ENCODE results near the gene LRPAP1.
"Not testable (repeated sequence)": the region's sequence is repeated elsewhere in the genome, so short reads cannot be mapped to it uniquely, and the experiment has no call there.

The LRPAP1 gene

DNA sequence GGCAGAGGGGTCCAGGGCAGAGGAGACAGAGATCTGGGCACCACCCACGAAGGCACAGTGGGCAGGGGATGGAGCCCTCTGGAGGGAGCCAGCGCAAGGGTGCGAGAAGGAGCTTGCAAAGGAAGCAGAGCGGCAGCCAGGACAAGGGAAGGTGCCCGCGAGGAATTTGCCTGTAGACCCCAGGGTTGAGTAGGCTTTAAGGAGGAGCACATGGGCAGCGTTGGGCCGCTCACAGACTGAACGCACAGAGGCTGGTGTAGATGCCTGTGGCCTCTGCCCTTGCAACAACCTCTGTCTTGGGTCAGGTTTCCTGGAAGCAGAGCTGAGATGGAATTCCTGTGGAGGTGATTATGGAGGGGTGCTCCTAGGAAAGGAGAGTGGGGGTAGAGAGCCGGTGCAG lies 3.6 kb upstream of the LRPAP1 start:
- DNase-seq (ENCODE audit: low spot score); FAIRE-seq: not testable (repeated sequence)

DNA sequence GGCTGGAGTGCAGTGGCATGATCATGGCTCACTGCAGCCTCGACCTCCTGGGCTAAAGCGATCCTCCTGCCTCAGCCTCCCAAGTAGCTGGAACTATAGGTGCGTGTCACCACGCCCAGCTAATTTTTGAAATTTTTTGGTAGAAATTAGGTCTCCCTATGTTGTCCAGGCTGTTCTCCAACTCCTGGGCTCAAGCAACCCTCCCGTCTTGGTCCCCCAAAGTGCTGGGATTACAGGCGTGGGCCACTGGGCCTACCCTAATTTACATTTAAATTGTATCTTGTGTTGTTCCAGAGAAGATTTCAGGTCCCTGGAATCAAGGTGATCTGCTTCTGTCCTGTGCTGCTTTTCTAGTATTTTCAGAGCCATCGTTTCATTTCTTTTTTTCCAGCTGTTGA lies 1.2 kb upstream of the LRPAP1 start:
- DNase-seq (ENCODE audit: low spot score), result no peak
- FAIRE-seq, result no peak

DNA sequence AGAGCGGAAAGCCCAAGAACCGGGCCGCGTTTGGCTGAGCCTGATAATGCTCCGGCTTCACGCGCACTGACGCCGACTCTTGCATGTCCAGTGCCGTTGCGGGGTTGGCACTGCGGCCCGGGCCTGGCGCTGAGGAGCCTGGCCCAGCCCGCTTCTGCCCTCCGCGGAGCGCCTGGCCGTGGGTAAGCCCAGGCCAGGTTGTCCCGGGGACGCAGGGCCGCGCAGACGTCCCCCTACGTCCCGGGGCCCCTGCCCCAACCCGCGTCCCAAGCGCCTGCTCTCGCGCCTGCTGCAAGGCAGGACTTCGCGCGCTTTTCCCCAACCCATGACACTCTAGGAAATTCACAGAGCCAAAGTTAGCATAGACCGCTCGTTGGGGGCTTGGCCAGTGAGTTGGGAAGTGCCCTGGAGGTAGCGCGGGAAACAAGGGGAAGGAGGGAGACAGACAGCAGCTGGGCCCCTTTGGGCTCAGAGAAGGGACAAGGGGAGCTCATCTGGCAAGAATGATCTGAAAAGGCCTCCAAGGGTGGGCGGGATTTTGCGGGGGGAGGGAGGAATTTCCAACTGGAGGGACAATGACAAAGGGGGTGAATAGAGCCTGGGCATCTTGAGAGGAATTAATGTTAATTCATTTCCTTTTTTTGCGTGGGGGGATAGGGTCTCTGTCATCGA lies 665 bp upstream of the LRPAP1 start:
- no peak for FAIRE-seq

GRCh38 chr4:3531318-3531878 lies 824 bp downstream of the LRPAP1 start:
- FAIRE-seq (no peak), DNase-seq (ENCODE audit: low spot score) (no peak)

More for the DNA sequence above, 665 bp upstream of the LRPAP1 start:
- no peak for DNase-seq (ENCODE audit: low spot score)

DNA sequence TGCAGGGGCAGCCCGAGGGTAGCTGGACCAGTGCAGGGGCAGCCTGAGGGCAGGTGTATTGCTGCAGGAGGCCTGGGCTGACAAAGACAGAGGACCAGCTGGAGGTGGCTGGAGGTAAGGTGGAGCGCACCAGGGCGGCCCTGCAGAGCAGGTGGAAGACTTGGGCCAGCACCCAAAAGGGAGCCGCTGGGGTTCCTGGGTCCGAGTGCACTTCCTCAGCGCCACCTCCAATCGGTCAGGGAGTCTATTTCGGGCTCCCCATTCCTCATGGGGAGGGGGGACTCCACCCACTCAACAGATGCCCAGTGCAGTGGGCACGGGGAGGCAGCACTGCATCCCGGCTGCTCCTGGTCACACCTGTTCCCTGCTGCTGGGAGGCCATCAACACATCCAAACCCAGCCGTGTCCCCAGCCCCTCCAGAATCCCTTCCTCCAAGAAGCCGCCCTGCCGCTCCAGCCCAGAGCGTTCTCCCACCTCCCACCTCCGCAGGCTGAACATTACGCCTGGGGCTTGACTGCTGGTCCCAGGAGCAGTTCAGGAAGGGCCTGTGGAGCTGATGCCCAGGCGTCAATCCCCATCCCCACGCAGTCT lies 1.5 kb downstream of the LRPAP1 start:
- FAIRE-seq, result no peak

GRCh38 chr4:3530051-3530450 lies 2.2 kb downstream of the LRPAP1 start:
- FAIRE-seq, result no peak
- DNase-seq (ENCODE audit: low spot score), result no peak

More for the DNA sequence above, 1.5 kb downstream of the LRPAP1 start:
- DNase-seq (ENCODE audit: low spot score), result no peak

DNA sequence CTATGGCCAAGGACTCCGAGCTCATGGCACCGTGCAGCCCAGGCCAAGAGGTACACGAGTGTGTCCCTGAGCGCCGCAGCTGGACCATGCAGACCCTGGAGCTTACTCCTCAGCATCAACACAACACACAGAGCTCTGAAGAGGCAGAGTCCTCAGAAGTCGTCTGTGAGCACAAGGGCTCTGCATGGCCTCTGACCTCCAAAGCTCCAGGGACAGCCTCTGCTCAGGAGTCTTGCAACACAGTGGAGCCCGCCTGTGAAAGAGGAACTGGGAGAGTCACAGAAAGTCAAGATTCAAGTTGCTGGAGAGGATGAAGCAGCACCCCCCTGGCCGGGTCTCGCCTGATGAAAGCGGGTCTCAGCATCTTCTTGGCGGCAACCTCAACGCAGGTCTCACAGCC lies 2.9 kb downstream of the LRPAP1 start:
- FAIRE-seq, result no peak
- DNase-seq (ENCODE audit: low spot score), result no peak

DNA sequence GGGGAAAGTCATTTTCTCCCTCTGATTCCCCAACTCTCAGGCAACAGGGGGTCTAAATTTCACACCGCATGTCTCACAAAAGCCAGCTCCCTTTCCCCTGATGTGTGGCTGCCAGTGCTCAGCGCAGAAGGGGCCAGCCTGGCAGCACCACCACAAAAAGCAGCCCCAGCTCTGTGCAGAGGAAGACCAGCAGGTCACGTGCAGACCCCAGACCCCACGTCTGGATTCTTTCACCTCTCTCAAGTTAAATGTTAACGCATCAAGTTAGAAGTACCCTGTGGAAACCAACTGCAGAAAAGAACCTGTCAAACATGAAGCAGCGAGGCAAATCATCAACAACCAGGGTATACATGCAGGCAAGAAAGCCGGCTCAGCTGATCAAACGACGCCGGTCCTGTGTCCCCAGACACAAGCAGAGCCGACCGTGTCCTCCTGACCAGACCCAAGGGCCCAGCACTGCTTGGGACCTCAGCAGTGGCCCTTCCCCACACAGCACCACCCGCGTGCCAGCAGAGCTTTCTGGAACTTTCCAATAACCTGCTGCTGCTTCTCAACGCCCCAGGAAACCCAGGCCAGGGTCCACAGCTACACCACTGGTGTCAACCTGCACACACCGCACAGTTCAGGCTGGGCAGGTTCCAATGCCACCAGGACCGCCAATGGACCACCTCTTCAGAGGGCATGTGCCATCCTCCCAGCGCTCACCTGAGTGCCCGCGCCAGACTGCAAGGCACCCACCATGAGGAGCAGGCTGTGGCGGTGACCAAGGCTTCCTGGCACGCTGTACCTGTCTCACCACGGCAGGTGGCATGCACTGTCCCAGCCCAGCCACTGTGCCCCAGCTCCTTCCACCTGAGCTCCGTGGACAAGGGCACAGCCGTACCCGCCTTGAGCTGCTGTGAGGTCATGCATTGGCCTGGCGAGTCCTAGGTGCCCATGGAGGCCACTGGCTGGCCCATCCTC lies 4.0 kb downstream of the LRPAP1 start:
- DNase-seq (ENCODE audit: low spot score) (no peak), FAIRE-seq (no peak)

DNA sequence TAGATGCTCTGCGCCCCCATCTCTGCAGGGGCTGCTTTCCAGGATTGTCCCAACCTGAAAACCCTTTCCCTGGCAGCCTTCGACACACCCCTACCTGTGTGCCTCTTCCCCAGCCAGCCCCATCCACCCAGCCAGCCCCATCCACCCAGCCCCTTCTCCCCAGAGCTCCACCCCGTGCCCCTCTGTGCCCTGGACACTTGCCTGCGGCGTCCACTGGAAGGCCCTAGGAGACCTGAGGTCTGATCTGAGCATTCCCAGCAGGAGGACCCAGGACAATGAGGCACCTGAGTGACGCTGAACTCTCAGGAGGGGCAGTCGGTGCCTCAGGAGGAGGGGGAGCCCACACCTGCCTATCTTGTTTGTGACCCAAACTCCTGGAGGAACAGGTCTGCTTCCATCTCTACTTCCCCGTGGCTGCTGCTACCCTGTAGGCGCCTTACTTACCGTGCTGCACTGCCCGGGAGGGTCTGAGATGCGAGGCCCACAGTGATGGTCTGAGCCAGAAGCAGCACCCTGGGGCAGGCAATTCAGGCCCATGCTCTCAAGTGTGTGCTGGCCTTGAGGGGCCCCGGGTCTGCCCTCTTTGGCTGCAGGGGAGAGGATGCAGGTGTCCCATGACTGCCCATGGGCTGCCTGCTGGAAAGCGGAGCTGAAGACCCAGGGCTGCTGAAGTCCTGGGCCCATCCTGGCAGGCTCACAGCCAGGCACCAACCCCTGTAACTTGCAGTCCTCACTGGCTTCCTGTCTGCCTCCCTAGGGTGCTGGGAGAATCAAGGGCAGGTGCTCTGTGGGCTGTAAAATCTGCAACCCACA lies 4.9 kb downstream of the LRPAP1 start:
- no peak for DNase-seq (ENCODE audit: low spot score)
- no peak for FAIRE-seq

DNA sequence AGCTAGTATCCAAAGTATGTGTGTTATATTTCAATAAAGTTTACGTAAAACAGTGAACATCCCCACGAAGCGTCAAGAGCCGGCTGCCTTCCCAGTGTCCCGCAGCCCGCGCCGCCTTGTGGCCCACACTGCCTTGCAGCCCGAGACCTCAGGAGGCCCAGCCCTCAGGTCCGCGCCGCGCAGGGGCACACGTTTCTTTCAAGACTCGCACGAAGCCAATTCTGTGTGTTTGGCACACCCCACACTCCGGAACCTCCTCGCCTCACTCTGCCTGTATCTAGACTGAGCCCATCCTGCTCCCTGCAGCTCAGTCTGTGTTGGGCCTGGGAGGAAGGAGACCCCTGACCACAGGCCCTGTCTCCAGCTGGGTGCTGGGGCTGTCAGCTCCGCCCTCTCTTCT lies 5.8 kb downstream of the LRPAP1 start:
- DNase-seq (ENCODE audit: low spot score) (no peak), FAIRE-seq (no peak)

DNA sequence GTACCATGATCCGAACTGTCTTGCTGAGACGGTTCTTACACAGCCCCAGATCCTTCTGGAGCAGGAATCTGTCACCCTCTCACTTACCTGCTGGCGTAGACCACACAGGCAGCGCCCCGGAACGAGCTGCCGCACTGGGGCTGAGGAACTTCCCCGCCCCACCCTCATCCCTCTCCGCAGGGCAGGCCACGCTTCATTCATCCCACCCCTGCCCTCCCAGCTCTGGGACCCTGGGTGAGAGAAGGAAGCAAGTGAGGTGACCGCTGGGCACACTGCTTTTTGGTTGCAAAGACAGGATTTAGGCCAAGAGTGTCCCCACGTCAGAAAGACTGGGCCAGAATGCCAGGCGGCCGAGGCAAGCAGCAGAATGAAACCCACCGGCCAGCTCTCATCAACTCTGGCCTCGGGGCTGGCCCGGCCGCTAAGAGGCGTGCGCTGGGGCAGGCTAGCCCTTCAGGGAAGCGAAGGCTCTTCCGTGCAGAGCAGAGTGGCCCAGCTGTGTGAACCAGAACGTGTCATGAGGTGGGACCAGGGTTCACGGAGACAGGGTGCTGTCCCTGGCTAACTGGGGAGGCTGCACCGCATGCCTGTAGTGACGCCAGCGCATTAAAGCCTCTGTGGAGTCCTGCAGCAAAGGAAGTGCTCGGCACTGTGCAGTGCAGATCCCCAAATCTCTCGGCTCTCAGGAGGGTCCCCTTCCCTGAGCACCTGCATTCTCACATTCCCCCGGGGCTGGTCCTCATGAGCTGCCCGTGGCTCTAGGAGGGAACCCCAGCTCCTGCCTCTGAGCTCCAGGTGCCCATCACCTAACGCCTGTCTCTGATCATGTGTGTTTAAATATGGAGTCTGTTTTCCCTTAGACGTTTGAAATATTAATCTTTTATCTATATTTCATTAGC lies 6.4 kb downstream of the LRPAP1 start:
- DNase-seq (ENCODE audit: low spot score) (no peak), FAIRE-seq (no peak)

GRCh38 chr4:3524920-3525319 lies 7.3 kb downstream of the LRPAP1 start:
- no peak for DNase-seq (ENCODE audit: low spot score)
- no peak for FAIRE-seq

GRCh38 chr4:3524349-3524748 lies 7.9 kb downstream of the LRPAP1 start:
- FAIRE-seq, result no peak

GRCh38 chr4:3523628-3524221 lies 8.5 kb downstream of the LRPAP1 start:
- no peak for FAIRE-seq
- no peak for DNase-seq (ENCODE audit: low spot score)

More at GRCh38 chr4:3524349-3524748, 7.9 kb downstream of the LRPAP1 start:
- DNase-seq (ENCODE audit: low spot score), result no peak

DNA sequence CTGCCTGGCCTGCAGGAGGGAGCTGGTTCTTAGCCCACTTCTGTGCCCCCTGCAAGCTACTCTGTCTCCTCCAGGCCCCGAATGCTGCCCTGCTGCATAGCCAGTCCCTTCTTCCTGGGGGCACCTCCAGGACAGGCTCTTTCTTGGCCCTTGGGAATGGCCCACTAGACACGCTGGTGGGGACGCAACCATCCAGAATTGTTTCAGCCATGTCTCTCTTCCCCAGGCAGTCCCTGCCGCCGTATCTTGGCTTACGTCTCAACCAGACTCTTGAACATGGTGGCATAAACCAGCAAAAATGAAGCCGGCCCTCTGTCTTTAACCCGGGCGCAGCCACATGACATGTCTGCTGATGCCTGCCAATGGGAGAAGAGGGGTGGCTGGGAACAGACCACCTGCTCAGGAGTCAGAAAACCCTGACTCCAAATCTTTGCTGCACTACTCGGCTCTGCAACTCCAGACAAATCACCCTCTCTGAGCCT lies 9.0 kb downstream of the LRPAP1 start:
- FAIRE-seq (no peak), DNase-seq (ENCODE audit: low spot score) (no peak)

- DNase-seq (ENCODE audit: low spot score), result no peak
- FAIRE-seq, result no peak
These were observed 9.6 kb downstream of the LRPAP1 start for GRCh38 chr4:3522651-3523050.

DNA sequence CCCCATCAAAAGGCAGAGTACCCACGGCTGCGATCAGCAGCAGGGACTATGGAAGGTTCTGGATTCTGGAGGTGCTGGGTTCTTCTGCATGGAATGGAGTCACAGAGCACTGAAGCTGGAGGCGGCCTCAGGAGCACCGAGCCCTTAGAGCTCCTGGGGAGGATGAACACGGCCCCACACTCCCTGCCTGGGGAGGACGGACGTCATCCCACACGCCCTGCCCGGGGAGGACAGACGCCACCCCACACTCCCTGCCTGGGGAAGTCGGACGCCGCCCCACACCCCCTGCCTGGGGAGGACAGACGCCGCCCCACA lies 9.9 kb downstream of the LRPAP1 start:
- no peak for DNase-seq (ENCODE audit: low spot score)
- no peak for FAIRE-seq

DNA sequence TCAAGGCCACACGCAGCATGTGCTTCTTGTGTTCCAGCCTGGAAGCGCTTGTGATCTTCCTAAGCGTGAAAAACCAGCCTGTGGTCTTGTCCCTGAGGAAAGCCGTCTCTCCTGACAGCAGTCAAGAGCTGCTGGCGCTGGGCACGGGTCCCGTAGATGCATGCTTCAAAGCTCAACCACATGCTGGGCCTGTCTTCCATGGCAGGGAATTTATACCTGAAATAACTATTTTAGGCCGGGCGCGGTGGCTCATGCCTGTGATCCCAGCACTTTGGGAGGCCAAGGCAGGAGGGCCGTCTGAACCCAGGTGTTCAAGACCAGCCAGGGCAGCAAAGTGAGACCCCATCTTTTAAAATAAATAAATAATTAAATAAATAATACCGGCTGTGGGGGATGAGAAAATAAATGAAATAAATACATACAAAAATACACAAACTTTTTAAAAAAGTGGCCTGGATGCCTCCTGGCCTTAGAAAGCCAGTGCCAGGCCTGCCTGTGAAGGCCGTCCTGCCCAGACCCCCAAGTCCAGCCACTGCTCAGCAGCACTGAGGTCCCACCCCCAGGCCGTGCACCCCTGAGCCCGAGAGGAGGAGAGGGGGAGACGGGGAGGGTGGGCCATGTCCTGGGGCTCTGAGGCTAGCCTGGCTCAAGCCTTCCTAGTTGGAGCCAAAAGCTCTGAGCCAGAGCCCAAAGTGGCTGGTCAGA lies 10.4 kb downstream of the LRPAP1 start:
- FAIRE-seq (no peak), DNase-seq (ENCODE audit: low spot score) (no peak)
